GM21619 (cell line): ENCODE measurements around the gene CRTC3.

Source experiments
- ATAC-seq: cut with Tn5 transposase; IDR thresholded peaks from one replicate; pipeline ENCODE4 v1.9.1; 2021; ENCODE audit not compliant: unreplicated experiment

The CRTC3 gene

GRCh38 chr15:90561344-90562244, 31.9 kb downstream of the CRTC3 start:
- no peak for ATAC-seq

GRCh38 chr15:90562669-90563068, 32.9 kb downstream of the CRTC3 start:
- ATAC-seq: no peak

- no peak for ATAC-seq
Measured at GRCh38 chr15:90563463-90563862, 33.7 kb downstream of the CRTC3 start.

- no peak for ATAC-seq
Measured at GRCh38 chr15:90564051-90564450, 34.3 kb downstream of the CRTC3 start.

GRCh38 chr15:90564590-90564989, 34.9 kb downstream of the CRTC3 start:
- no peak for ATAC-seq

GRCh38 chr15:90565866-90566265, 36.1 kb downstream of the CRTC3 start:
- ATAC-seq: no peak

GRCh38 chr15:90570643-90571042, 40.9 kb downstream of the CRTC3 start:
- no peak for ATAC-seq

- ATAC-seq: peak; percentile 58
Measured at GRCh38 chr15:90571063-90571541, 41.4 kb downstream of the CRTC3 start.

GRCh38 chr15:90572893-90573292, 43.2 kb downstream of the CRTC3 start:
- ATAC-seq: no peak

GRCh38 chr15:90576711-90577389, 47.1 kb downstream of the CRTC3 start:
- ATAC-seq: no peak

- no peak for ATAC-seq
Measured at GRCh38 chr15:90579213-90579612, 49.5 kb downstream of the CRTC3 start.

GRCh38 chr15:90580099-90580498, 50.4 kb downstream of the CRTC3 start:
- ATAC-seq: no peak

GRCh38 chr15:90580541-90580940, 50.8 kb downstream of the CRTC3 start:
- ATAC-seq: no peak

GRCh38 chr15:90580946-90581345, 51.2 kb downstream of the CRTC3 start:
- ATAC-seq: no peak

- ATAC-seq: no peak
Measured at GRCh38 chr15:90581771-90582352, 52.1 kb downstream of the CRTC3 start.

- ATAC-seq: no peak
Measured at GRCh38 chr15:90582553-90582952, 52.8 kb downstream of the CRTC3 start.

GRCh38 chr15:90583471-90584252, 53.9 kb downstream of the CRTC3 start:
- no peak for ATAC-seq

- ATAC-seq: no peak
Measured at GRCh38 chr15:90584841-90585240, 55.1 kb downstream of the CRTC3 start.

GRCh38 chr15:90585863-90586262, 56.1 kb downstream of the CRTC3 start:
- ATAC-seq: no peak

GRCh38 chr15:90586948-90587347, 57.2 kb downstream of the CRTC3 start:
- ATAC-seq: no peak

- no peak for ATAC-seq
Measured at GRCh38 chr15:90588427-90588826, 58.7 kb downstream of the CRTC3 start.
